Fibroblast of upper back skin (primary cell): ENCODE results near the gene CCDC191.

Experiments used
- DNase-seq: peaks from one replicate; pipeline ENCODE4 v3.0.0-alpha.2; 2013

CCDC191 gene

DNA sequence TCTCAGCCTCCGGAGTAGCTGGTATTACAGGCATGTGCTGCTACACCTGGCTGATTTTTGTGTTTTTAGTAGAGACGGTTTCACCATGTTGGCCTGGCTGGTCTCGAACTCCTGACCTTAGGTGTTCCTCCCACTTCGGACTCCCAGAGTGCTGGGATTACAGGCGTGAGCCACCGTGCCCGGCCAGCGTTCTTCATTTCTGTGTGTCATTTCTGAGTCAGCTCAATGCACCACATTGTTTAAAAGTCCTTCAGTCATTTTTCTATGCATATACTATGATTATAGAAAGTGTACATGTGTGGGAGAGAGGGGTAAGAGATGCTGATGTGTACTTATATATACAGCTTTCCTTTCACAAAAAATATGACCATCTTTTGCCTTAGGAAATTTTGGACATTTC is 2.3 kb upstream of the CCDC191 start:
- DNase-seq, result no peak

DNA sequence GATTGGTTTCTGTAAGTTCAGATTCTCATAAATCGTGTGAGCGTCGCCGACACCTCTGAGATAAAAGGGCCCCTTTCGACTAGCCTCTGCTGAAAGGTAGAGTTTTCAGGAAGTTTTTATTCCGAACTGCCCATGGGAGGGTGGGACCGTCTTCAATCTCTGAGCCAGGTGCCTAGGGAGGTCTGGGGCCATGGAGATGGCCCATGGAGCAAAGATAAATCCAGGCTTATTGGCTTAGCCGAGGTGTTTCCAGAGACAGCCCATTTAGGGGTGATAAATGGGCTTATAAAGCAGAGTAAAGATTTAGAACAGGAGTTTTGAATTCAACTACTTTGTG is 653 bp upstream of the CCDC191 start:
- DNase-seq, result no peak

DNA sequence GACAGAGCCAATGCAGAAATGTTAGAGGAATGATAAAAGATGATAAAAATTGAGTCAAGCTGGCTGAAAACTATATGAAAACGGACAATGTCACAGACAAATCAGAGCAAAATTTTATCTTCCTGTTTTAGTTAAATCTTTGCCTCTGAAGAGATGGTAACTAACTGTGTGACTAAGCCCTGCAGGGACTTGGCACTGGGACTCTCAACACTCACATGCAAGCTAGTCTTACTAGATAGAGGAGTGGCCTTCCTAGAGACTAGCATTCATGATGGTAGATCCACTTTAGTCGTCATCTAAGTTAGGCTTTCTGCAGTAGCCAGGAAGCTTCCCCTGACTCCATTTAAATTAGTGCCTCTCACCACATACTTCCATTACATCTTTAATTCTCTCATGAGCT is 4.1 kb downstream of the CCDC191 start:
- no peak for DNase-seq

DNA sequence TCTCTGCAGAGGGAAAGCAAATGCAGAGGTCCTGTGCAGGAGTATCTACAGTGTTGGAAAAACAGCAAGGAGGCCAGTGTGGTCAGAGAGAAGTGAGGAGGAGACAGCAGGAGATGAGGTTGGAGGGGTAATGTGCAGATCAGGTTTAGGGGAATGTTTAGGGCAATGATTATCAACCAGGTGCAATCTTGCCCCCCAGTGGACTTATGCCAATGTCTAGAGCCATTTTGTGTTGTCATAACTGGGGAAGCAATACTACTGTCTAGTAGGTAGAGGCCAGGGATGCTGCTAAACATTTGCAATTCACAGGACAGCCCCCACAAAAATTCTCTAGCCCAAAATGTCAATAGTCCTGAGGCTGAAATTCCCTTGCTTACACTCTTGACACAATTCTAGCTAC is 13.1 kb downstream of the CCDC191 start:
- DNase-seq, result no peak

DNA sequence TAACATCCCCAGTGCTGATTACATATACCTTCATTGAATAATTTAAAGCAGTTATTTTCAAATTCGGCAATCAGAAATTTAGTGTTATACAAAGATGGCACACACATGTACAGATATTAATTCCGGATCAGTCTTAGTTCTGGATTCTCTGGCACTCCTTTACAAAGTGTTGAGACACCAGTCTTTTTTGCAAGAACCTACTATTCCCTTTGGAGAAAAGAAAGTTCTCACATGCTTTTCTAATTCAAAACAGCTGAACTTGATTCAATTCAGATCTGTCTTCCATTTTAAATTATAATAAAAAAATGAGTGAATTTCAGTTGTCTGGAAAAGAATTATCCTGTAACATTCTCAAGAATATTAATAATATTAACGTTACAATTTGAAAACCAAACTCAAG is 20.4 kb downstream of the CCDC191 start:
- no peak for DNase-seq

DNA sequence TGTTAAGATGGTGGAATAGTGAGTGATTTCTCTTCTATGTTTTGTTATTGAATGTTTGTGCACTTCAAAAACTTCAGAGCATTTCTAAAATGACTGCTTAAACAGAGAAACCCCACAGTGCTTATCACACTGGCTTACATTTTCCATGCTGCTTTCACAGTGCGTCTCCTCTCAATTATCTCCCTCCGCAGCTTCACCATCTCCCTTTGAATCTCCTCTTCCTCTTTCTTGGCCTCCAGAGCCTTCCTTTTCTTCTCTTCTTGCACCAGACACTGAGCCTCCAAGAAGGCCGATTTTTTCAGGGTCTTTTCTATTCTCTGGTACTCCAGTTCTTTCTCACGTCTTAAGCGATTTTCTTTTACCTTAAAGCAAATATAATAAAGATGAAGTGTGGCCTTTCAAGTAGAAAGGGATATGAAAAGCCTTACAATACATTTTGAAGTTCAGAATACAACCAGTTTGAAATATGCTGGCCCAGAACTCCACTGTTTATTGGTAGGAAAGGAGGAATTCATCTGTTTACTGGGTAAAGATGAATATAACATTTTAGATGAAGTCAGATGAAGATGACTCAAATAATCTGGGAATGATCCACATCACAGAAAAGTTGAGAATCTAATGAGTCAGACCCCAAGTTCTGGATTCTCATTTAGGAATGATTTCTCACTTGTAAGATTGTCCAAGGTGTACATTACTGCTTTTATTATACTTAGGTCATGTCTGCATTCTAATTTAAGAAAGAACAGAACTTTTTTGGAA is 21.4 kb downstream of the CCDC191 start:
- peak; percentile 13 for DNase-seq

DNA sequence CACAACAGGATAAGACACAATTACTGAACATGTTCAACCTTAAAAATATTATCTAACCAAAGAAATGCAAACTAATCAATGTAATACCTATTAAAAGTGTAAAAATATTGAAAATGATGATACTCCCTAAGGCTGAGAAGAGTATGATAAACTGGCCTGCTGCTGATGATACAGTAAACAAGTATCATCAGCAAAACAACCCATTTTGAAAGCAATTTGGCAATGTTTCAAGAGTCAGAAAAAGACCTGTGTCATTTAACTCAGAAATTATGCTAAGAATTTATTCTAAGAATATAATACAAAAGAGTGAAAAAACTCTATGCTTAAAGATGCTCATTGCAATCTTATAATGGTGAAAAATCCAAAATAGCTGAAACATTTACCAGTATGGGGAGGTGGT is 22.1 kb downstream of the CCDC191 start:
- DNase-seq, result no peak

DNA sequence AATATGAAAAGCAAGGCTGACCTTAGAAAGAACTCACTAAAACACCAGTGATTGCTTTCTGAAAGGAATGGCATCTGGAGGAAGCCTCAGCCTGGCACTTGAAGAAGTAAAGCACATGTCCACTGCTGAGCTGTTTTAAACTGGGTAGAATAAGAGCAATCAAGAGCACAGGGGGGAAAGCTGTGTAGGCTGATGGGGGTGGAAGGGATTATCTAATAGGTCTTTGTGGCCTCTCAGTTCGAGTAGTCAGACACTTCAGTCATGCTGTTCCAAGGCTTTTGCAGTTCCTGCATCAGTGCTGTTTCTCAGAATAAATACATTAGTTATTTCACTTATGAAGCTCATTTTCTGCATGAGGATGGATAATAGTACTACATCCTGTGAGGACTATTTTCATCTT is 22.6 kb downstream of the CCDC191 start:
- no peak for DNase-seq

DNA sequence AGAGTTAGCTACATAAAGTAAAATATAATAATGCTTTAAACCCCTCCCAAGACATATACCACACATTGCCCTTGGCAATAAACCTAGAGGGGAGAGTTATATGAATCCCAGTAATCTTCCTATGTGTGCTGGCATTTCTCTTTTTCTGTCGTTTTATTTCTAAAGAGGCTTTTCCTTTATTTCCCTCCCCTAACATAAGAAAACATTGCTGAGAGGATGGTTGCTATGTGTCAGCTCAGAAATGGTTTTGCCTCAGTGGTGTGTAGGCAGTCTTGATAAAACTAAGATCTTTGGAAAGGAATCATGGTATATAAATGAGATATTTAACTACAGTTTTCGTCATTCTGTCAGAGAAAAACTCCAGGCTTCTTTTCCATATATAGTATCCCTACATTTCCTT is 30.0 kb downstream of the CCDC191 start:
- no peak for DNase-seq

DNA sequence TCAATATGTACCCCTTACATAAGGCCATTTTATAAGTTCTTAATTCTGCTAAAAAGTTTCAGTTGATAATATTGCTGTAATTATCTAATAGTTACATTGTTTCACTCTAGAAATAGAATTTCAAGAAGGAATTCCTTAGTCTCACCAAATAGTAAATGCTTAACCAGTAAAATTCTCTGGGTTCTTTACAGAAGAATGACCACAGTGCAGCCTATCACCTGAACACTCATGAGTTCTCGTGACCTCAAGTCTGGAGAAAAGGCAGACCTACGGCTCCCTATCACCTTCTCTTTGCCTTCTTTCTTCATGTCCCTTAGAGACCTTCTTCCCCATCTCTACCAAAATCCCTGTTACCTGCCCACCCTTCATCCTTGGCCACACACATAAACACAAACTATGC is 30.9 kb downstream of the CCDC191 start:
- no peak for DNase-seq

DNA sequence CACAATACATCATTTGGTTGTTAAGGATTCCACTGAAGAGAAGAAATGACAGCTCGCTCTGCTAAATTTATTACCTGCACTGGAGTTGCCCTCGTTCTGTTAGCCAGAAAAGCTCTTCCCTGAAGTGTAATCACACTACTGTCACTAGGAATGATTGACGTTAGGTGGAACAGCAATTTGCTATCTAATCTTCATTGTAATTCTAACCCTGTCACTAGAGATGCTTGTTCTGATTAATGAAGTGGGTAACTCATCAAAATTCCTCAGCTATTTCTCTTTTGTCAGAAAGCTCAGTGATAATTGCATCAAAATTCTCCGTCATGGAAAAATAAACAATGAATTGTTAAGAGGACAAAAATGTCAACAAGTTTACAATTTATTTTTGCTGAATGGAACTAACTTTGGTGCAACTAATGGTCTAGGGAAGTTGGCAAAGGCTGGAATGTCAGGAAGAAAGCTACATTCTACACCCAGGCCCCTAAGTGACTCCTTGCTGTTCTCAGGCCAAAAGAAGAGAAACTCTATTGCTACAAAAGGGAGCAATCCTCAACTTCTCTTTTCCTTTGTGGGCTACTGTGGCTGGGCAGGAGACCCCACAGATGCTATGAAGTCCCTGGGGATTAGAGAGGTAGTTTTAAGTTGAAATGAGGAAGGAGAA is 34.1 kb downstream of the CCDC191 start:
- peak; percentile 2 for DNase-seq

DNA sequence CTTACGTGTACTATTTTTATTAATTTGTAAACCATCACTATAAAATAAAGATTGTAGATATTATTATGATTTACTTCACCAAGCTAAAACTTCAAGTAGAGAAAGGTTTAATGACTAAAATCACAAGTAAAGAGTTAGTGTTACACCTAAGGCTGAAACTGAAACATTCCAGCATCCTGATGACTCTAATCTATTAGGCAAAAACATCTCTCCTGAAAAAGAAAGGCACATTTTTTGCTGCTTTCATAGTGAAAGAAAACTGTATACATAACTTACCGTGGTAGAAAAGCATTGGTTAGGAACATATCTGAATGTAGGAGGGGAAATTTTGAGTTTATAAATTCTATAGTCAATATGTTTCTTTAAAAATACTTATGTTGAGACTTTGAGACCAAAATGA is 35.4 kb downstream of the CCDC191 start:
- DNase-seq, result no peak

DNA sequence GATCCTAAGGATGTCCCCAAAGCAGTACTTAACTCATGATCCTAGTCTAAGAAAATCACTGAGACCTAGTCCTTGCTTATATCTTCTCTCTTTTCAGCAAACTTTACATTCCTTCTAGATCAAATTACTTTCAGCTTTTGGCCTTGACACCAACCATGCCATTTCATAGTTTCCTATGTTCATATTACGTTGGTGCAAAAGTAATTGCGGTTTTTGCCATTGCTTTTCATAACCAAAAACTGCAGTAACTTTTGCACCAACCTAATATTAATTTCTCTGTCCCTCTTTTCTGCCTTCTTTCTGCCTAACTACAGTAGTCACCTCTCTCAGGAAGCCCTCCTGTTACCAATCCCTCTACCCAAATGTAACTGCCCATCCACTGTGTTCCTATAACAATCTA is 36.8 kb downstream of the CCDC191 start:
- DNase-seq, result no peak

DNA sequence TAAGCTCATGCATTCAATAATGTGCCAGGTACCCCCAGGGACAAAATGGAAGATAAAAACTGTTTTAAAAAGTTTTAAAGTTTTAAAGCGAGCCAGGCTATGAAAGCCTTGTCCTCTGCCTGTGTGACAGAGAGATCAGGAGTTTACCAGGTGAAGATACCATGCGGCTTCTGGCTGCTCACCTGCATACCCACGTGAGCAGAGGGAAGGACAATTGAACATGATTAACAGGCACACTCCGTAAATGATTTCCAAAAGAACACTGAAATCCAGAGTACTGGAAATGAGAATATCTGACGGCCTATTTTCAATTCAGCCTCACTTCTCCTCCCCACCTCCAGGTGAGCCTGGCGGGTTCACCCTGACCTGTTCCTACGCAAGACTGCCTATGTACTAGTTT is 42.1 kb downstream of the CCDC191 start:
- DNase-seq, result no peak

DNA sequence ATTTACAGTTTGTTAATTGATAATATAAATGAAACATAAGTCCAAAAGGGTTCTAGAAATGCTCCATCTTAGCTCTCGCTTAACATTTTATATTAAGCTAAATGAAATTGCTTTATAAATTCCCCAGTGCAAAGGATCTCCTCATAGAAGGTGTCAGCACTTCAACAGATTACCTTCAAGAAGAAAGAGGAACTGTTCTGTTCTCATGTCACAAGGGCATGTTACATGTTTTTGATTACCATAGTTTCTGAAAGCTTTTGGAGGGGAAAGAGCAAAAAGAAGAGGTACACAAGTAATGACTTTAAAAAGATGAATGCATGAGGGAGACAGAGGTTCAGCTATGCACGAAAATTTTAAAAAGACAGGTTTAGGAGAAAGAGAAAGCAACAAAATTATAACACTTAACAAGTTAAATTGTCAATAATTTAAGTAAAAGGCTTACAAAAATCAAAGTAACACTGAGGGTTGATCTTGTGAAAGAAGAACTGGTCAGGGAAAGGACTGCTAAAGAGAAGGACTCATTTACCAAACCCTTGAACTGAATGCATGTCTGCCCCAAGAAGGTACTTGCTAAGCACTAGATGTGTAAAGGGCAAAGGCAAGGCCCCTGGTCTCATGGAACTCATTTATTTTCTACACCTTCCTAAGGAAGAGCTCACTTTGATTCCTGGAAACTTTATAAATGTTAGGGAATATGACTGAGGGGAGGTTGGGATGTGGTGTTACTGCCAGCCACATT is 45.1 kb downstream of the CCDC191 start:
- no peak for DNase-seq

DNA sequence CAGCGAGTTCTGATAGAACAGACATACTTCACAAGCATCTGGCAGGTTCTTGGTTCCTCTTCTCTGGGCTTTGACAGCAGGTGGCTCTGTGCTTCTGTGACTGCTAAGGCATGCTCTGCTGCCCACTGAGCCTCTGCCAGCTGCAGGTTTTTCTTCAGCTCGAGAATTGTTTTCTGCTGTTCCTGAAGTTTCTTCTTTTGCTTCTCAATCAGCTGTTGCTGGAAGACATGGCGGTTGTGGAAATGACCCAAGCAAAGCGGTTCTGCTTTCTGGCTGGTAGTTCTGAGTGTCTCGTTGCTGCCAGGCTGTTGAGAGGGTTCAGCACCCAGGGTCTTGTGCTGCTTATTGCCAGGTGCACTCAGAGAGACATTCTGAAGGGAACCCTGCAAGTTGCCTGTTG is 50.8 kb downstream of the CCDC191 start:
- no peak for DNase-seq

DNA sequence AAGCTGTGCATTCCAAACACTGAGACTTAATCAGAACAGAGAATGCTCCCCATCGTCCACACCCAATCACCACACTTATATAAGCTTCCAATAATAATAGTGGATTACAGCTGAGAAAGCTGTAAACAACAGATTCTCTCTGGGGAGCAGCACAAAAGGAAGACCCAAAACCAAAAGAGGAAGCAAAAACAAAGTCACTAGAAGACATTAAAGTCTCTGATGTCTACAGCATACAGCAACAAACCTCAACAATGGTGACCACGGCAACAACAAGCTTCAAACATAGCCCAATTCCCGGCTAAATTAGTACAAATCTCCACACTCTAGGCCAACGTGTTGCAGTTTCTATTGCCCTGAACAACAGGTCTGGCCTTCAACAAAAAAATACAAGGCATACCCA is 70.8 kb downstream of the CCDC191 start:
- DNase-seq, result no peak

DNA sequence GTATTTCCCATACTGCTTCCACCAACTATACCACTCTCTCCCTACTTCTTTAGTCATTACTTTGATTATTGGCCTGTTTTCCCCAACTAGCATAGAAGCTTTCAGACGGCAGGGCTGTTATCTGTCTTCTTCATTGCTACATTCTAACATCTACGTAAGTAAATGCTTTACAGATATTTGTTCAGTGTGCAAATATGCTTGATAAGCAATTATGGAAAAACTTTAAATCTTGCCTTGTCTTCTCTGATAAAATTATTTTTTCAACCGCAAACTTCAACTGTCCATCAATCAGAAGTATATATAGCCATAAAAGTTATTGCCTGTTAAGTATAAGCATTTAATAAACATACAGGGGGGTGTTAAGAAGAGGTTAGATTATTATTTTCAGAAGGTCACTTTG is 72.8 kb downstream of the CCDC191 start:
- no peak for DNase-seq

DNA sequence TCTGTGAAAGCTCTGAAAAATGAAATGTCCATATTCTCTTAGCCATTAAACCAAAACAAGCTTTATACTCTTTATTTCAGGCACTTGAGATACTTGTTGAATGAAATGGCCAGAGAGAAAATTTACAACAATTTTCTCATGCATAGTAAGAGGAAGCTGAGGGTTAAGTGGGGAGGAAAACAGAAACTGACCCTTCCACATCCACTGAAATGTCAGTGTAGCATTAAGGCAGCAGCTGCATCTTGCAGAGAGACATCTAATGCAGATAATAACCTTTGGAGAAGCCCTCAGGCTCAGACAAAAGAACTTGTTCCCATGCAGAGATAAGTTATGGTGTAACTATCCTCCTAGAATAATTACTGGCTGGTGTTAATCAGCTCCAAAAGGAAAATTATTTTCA is 74.5 kb downstream of the CCDC191 start:
- no peak for DNase-seq

DNA sequence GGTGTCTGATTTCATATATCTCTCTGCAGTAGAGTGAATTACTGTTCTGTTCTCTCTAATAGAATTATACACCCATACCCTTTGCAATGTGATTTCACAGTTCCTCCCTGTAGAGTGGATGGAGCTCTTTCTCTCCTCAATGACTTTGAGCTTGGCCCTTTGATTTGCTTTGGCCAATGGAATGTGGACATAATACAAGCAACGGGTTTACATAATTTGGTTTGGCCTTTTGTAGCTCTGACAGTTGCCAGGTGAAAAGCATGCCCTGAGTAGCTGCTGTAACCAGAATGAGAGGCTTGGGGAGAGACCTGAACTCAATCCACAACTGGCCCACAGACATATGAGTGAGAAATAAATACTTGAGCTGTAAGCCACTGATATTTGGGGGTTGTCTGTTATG is 76.4 kb downstream of the CCDC191 start:
- DNase-seq, result no peak

DNA sequence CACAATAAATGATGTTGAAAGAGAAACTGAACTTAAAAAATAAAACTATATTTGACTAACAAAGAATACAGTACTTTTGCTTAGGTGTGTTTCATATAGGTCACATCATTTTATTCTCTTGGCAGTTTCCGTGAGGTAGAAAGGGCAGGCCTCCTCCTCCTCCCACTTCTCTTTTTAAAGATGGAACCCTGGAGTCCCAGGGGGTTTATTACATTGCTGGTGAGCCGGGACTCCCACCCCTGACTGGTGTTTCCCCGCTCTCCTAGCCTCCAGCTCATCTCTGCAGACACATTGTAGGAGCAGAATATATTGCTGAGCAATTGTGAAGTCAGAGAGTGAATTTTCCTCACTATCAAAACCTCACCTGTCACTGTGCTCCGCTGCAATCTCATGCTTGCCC is 78.5 kb downstream of the CCDC191 start:
- no peak for DNase-seq

DNA sequence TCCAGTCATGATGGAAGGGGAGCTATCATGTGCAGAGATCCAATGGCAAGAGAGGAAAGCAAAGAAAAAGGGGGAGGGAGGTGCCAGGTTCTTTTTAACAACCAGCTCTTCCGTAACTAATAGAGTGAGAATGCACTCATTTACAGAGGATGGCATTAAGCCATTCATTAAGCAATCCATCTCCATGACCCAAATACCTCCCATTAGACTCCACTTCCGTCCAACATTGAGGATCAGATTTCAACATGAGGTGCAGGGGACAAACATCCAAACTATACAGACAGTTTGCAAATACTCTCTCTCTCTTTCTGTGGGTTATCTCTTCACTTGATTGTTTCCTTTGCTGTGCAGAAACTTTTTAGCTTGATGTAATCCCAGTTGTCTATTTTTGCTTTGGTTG is 87.3 kb downstream of the CCDC191 start:
- DNase-seq, result peak; percentile 5

DNA sequence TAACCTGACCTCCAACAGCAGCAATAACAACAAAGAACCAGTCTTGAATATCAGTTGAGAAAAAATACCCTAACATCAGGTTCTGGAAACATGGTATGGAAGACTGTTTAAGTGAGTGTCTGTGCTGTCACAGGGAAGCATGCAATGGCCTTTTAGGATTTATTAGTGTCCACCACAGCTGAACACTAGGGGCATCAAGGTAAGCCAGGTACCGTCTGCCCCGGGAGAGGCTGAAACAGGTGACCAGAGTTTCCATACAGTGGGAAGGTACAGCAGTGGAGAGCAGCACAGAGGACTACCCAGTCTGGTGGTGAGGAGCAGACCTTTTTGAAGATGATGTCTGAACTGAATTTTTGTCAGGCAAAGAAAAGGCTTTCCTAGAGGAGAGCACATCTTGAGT is 90.2 kb downstream of the CCDC191 start:
- no peak for DNase-seq

DNA sequence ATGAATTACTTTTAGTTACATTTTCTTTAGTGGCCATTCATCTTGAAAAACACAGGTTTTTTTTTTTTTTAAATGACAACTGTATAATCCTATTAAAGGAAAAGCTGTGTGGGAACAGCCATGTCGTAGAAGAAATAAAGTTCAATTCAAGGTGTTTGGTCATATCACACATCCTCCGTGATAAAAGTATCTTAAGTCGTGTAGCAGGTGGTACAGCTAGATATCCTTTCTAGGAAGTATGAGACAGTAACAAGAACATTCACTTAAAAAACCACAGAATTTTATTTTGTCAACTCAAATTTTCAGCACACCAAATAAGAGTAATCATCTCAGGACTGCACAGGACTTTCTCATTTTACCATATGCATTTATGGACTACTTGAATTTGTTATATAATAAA is 92.4 kb downstream of the CCDC191 start:
- DNase-seq, result no peak
